HG03575 (cell line): ENCODE measurements around the gene TPBGL.
"Not testable (repeated sequence)": the region's sequence is repeated elsewhere in the genome, so short reads cannot be mapped to it uniquely, and the experiment has no call there.

Source experiments
- ATAC-seq: cut with Tn5 transposase; IDR thresholded peaks from one replicate; pipeline ENCODE4 v1.9.1; 2021; ENCODE audit not compliant: unreplicated experiment, insufficient number of reproducible peaks, low FRiP score; ENCODE audit errors: extremely low read depth

TPBGL gene

DNA sequence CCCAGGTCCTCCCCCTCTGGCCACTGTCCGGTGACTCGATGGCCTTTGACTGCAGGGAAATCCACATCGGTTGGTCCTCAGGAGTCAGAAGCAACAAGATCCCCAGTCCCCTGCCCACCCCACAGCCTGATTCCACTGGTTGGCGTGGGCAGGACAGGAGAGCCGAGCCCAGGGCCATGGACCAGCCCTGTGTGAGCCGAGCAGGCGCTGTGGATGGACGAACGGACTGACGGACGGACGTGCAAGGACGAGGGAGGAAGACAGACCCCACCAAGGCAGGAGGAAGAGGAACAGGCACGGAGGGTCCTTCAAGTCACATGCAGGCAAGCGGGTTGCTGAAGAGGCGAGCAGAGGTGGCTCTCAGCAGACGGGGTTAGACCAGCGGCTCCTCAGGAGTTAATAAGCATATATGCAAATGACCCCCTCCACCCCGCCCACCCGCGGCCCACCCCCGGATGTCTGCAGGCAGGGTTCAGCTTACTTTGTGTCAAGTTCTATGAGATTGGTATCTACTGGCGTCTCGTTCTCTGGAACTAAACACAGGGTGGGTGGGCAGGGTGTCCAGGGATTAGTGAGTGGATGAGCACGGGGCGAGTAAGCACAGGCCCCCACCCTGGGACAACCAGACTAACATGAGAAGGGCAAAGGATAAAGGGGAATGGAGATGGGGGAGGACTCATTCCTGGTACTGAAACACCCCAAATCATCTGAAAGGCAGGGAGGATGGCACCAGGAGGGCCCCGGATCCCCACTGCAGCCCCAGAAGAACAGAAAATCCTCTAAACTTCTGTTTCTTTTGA lies 26.8 kb downstream of the TPBGL start:
- ATAC-seq: no peak

- ATAC-seq: no peak
Observed at GRCh38 chr11:75268626-75269366, 28.2 kb downstream of the TPBGL start.

GRCh38 chr11:75269367-75269660 lies 28.7 kb downstream of the TPBGL start:
- no peak for ATAC-seq

DNA sequence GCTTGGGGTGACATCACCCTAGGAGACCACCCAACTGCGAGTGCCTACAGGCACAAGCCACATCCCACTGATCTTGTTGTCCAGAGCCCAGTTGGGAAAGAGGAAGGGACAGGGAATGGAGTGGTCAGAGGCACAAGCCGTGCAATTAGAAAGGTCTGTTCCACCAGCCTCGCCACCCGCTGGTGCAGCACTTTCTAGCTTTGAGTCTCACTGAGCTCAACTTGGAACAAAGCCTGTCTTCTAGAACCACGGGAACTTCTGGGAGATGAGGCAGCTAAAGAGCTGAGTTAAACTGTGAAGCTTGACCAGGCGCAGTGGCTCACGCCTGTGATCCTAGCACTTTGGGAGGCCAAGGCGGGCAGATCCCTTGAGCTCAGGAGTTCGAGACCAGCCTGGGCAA lies 29.3 kb downstream of the TPBGL start:
- no peak for ATAC-seq

GRCh38 chr11:75270896-75271418 lies 30.4 kb downstream of the TPBGL start:
- ATAC-seq: no peak

GRCh38 chr11:75271730-75272129 lies 31.2 kb downstream of the TPBGL start:
- ATAC-seq: no peak

DNA sequence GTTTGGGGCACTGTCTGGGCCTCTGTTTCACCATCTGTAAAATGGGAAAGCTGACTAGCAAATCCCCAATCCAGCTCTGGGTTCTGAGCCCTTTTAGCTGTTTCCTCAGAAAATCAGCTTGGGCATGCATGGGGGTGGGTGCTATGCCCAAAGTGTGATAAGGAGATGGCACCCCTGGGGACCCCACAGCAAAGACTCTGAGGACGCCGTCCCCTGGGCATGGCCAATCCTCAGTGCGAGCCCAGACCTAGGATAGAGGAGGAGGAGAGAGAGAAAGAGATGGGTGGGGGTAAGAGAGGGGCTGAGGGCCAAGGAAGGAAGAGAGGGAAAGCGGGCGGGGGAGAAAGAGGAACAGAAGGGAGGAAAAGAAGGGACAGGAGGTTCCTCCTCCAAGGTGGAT lies 31.8 kb downstream of the TPBGL start:
- no peak for ATAC-seq

DNA sequence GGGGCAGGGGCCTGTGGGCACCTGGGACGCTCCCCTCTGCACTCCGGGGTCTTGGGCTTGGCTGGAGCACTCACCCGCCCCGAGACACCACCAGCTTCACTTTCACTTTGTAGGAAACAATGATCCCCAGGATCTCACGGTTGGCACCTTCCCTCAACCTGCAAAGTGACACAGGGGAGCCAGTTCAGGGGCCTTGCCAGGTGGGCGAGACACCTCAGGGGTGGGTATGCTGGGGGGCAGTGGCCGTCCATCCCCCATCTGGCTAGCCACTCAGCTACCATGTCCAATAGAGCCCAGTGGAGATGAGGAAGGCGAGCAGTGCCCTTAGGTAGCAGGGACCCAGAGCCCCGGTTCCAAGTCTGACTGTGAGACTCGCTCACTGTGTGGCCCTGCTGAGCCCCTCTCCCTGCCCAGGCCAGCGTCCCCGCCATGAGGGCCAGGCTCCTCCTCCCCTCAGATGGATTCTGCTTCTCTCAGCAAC lies 32.3 kb downstream of the TPBGL start:
- ATAC-seq: no peak

DNA sequence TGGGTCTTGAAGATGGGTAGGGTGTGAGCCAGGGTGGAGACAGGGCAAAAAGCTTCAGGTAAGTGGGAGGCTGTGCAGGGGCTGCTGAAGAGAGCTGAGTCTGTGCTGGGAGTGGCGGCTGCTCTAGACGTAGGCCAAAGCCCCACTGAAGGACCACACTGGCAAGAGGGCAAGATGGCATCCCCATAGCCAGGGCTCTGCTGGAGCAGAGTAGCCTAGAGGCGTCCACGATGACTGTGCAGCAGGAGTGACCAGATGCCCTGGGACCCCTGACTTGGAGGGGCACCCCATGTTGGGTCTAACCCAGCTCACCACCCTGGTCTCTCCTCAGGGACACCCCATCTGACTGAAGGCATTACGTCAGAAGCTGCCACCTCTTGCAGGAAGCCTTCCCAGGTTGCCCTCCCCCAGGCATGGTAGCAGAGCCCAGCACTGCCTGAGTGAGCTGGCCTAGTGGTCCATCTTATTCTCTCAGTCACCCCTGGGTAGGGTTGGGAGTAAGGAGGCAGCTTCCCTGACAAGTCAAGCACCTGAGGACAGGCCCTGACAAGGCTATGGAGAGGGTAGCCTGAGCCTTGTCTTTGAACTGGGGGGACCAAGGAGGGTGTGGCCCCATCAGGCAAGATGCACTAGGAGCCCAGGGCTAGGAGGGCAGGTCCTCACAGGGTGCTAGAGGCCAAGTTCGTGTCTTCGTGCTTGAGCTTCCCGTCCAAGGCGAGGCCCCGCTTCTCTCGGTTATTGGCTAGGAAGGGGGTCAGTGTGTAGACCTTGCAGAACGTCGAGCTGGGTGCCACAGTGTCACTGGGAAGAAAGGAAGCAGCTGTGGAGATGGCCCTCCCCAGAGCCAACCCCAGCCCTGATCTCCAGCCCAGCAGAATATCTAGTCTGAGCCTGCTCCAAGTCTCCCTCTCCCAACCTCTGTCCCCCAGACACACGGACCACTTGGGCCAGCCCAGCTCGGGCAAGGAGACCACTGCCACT lies 33.1 kb downstream of the TPBGL start:
- ATAC-seq: no peak

DNA sequence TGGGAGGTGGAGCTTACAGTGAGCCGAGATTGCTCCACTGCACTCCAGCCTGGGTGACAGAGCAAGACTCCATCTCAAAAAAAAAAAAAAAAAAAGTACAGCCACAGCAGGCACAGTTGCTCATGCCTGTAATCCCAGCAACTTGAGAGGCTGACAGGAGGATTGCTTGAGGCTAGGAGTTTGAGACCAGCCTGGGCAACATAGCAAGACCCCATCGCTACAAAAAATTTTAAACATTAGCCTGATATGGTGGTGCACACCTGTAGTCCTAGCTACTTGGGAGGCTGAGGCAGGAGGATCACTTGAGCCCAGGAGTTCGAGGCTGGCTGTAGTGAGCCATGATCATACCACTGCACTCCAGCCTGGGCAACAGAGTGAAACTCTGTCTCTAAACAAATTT lies 34.1 kb downstream of the TPBGL start:
- not testable (repeated sequence) for ATAC-seq

DNA sequence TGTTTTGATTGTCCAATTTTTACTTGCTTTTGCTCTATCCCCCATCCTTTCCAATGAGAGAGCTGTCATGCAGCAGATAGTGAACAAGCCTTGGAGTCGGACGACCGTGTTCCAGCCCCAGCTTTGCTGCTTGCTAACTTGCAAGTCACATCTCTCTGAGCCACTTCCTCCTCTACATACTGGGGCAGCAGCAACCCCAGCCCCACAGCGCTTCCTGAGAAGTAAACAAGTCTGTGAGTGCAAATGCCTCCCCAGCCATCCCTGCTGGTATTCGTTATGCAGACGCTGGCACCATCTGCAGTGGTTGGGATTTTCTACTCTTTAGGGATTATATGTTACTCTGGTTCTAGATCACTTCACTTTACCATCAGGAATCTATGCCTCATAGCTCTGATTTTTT lies 35.0 kb downstream of the TPBGL start:
- no peak for ATAC-seq

DNA sequence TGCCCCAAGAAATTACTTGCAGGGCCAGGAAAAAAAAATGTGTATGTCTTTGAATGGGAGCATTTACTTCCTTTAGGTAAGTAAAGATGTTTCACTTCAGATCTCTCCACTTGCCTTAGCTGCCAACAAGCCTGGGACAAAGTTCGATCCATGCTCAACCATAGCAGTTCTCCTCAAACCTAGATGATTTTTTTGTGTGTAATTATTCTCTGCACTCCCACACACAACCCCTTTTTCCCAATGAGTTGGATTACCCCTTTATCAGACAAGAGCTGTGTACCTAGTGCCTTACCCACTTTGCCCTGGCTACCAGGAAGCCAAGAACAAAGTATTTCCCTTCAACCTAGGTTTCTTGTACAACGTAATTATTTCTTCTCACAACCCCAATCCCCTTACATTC lies 35.6 kb downstream of the TPBGL start:
- ATAC-seq: no peak

- ATAC-seq: no peak
Observed at GRCh38 chr11:75276686-75277085, 36.1 kb downstream of the TPBGL start.

GRCh38 chr11:75277211-75277805 lies 36.7 kb downstream of the TPBGL start:
- no peak for ATAC-seq

- ATAC-seq: no peak
Observed at GRCh38 chr11:75277991-75278790, 37.6 kb downstream of the TPBGL start.

GRCh38 chr11:75279273-75279672 lies 38.7 kb downstream of the TPBGL start:
- ATAC-seq: no peak

DNA sequence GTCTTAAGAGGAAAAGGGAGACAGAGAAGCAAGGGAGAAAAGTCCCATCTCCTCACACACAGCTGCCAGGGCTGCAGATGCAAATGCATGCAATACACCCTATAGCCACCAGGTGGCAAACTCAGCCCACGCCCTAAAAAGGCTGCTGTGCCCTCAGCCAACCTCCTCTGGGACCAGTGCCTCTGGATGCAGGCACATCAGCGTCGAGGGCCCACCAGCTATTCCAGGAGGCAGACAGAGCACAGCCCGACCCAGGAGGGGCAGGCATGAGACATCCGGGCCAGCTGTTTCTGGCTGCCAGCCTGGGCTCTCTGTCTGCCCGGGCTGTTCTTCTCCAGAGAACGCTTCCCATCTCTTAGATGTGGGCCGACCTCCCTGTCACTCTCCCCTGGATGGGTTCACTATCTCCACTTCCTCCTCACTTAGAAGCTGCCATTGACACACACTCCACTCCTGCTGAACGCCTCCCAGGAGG lies 39.7 kb downstream of the TPBGL start:
- no peak for ATAC-seq
